Glomerular visceral epithelial cell (primary cell): Measurements from ENCODE around the gene HPCAL4.

Experiments
- DNase-seq: peaks from one replicate; pipeline ENCODE4 v3.0.0-alpha.2; 2016; ENCODE audit errors: extremely low spot score

Gene HPCAL4

GRCh38 chr1:39701049-39701439 is 9.8 kb upstream of the HPCAL4 start:
- peak; percentile 28 for DNase-seq

- DNase-seq, result no peak
Measured at GRCh38 chr1:39700348-39700747, 9.1 kb upstream of the HPCAL4 start.

GRCh38 chr1:39699419-39699818 is 8.2 kb upstream of the HPCAL4 start:
- DNase-seq, result no peak

GRCh38 chr1:39698568-39698967 is 7.3 kb upstream of the HPCAL4 start:
- no peak for DNase-seq

- no peak for DNase-seq
Measured at GRCh38 chr1:39696448-39696847, 5.2 kb upstream of the HPCAL4 start.

GRCh38 chr1:39695016-39695415 is 3.8 kb upstream of the HPCAL4 start:
- DNase-seq, result peak; percentile 33

- peak; percentile 33 for DNase-seq
Measured at GRCh38 chr1:39694026-39694425, 2.8 kb upstream of the HPCAL4 start.

- DNase-seq, result no peak
Measured at GRCh38 chr1:39692152-39693074, 1.2 kb upstream of the HPCAL4 start.

- no peak for DNase-seq
Measured at GRCh38 chr1:39690794-39691382, 345 bp downstream of the HPCAL4 start.

GRCh38 chr1:39690225-39690624 is 1.0 kb downstream of the HPCAL4 start:
- DNase-seq, result no peak

- DNase-seq, result no peak
Measured at GRCh38 chr1:39689635-39690034, 1.6 kb downstream of the HPCAL4 start.

- no peak for DNase-seq
Measured at GRCh38 chr1:39689214-39689613, 2.0 kb downstream of the HPCAL4 start.

GRCh38 chr1:39688706-39689105 is 2.5 kb downstream of the HPCAL4 start:
- no peak for DNase-seq

- no peak for DNase-seq
Measured at GRCh38 chr1:39687243-39687642, 4.0 kb downstream of the HPCAL4 start.

GRCh38 chr1:39685071-39685470 is 6.2 kb downstream of the HPCAL4 start:
- no peak for DNase-seq

GRCh38 chr1:39684313-39684664 is 6.9 kb downstream of the HPCAL4 start:
- DNase-seq, result no peak

- DNase-seq, result no peak
Measured at GRCh38 chr1:39683591-39684312, 7.5 kb downstream of the HPCAL4 start.

GRCh38 chr1:39681999-39682398 is 9.2 kb downstream of the HPCAL4 start:
- DNase-seq, result no peak

GRCh38 chr1:39681294-39681693 is 9.9 kb downstream of the HPCAL4 start:
- DNase-seq, result no peak

- DNase-seq, result no peak
Measured at GRCh38 chr1:39680751-39681150, 10.5 kb downstream of the HPCAL4 start.

- DNase-seq, result no peak
Measured at GRCh38 chr1:39679821-39680220, 11.4 kb downstream of the HPCAL4 start.

GRCh38 chr1:39678889-39679288 is 12.3 kb downstream of the HPCAL4 start:
- DNase-seq, result no peak

- DNase-seq, result no peak
Measured at GRCh38 chr1:39677645-39678044, 13.6 kb downstream of the HPCAL4 start.
